ENCODE results near the gene C4orf50. TPM values are rescaled to one million over a fixed set of nuclear protein-coding genes. Genes with fewer than 3 reads are reported as not detected.

C4orf50 gene
- total and polyA plus RNA-seq, 5 donors from 2014 or later, result 0.05 to 3.5 (median 0.11) TPM; not detected in 2

- DNase-seq, result no peak
- no peaks in the 10 kb centered on the region for H3K36me3 Mint-ChIP-seq
Measured at GRCh38 chr4:5900844-5901243, 117.4 kb downstream of the C4orf50 start.

GRCh38 chr4:5899881-5900280 lies 118.3 kb downstream of the C4orf50 start:
- H3K36me3 ChIP-seq (ENCODE audit: control insufficient read depth, insufficient read depth, low read length), result no peaks in the 10 kb centered on the region
- Mint-ChIP-seq H3K9me3 (peaks cover 0 to 4% (median 0%) of the 10 kb centered on the region in 7 donors), H3K27ac (peak overlapping the region in 1 of 3 donors; percentile 14), H3K4me1 (no peaks in the 10 kb centered on the region), H3K27me3 (peaks cover 27% of the 10 kb centered on the region), H3K36me3 (no peaks in the 10 kb centered on the region), H3K4me3 (no peak overlapping the region)
- no peak for ATAC-seq (ENCODE audit: low read depth in 2 of 2)
- H3K27ac ChIP-seq (ENCODE audit: insufficient read depth, low read length, poor library complexity, severe bottlenecking), result no peak overlapping the region
- no peaks in the 10 kb centered on the region for H3K9me3 ChIP-seq (ENCODE audit: control insufficient read depth in 2 of 2, low read length in 2 of 2)
- H3K27me3 ChIP-seq (ENCODE audit: control insufficient read depth, insufficient read depth, low read length), result peaks cover 7% of the 10 kb centered on the region
- H3K4me3 ChIP-seq (ENCODE audit: low read depth, low read length), result no peak overlapping the region
- no peaks in the 10 kb centered on the region for H3K4me1 ChIP-seq (ENCODE audit: control insufficient read depth, insufficient read depth, low read length, poor library complexity, severe bottlenecking)
- DNase-seq, result no peak

More at GRCh38 chr4:5900844-5901243, 117.4 kb downstream of the C4orf50 start:
- peaks cover 25% of the 10 kb centered on the region for H3K27me3 Mint-ChIP-seq
- Histone ChIP-seq H3K9me3 (ENCODE audit: control insufficient read depth in 2 of 2, low read length in 2 of 2) (no peaks in the 10 kb centered on the region), H3K36me3 (ENCODE audit: control insufficient read depth, insufficient read depth, low read length) (no peaks in the 10 kb centered on the region), H3K4me1 (ENCODE audit: control insufficient read depth, insufficient read depth, low read length, poor library complexity, severe bottlenecking) (no peaks in the 10 kb centered on the region), H3K27me3 (ENCODE audit: control insufficient read depth, insufficient read depth, low read length) (peaks cover 2% of the 10 kb centered on the region), H3K27ac (ENCODE audit: insufficient read depth, low read length, poor library complexity, severe bottlenecking) (no peak overlapping the region), H3K4me3 (ENCODE audit: low read depth, low read length) (no peak overlapping the region)
- H3K9me3 Mint-ChIP-seq, result peaks cover 0 to 4% (median 2%) of the 10 kb centered on the region in 7 donors
- no peaks in the 10 kb centered on the region for H3K4me1 Mint-ChIP-seq
- ATAC-seq (ENCODE audit: low read depth in 2 of 2), result no peak
- no peak overlapping the region for H3K27ac Mint-ChIP-seq
- no peak overlapping the region for H3K4me3 Mint-ChIP-seq

- ATAC-seq (ENCODE audit: low read depth in 2 of 2) (no peak), DNase-seq (no peak)
- no peaks in the 10 kb centered on the region for H3K4me1 Mint-ChIP-seq
- H3K27me3 Mint-ChIP-seq, result peaks cover 26% of the 10 kb centered on the region
- no peaks in the 10 kb centered on the region for H3K36me3 Mint-ChIP-seq
- Histone ChIP-seq H3K4me3 (ENCODE audit: low read depth, low read length) (no peak overlapping the region), H3K4me1 (ENCODE audit: control insufficient read depth, insufficient read depth, low read length, poor library complexity, severe bottlenecking) (no peaks in the 10 kb centered on the region), H3K9me3 (ENCODE audit: control insufficient read depth in 2 of 2, low read length in 2 of 2) (no peaks in the 10 kb centered on the region), H3K27me3 (ENCODE audit: control insufficient read depth, insufficient read depth, low read length) (peaks cover 5% of the 10 kb centered on the region), H3K27ac (ENCODE audit: insufficient read depth, low read length, poor library complexity, severe bottlenecking) (no peak overlapping the region), H3K36me3 (ENCODE audit: control insufficient read depth, insufficient read depth, low read length) (no peaks in the 10 kb centered on the region)
- H3K4me3 Mint-ChIP-seq, result no peak overlapping the region
- H3K9me3 Mint-ChIP-seq, result peaks cover 0 to 4% (median 0%) of the 10 kb centered on the region in 7 donors
- no peak overlapping the region for H3K27ac Mint-ChIP-seq
Measured at GRCh38 chr4:5899396-5899795, 118.8 kb downstream of the C4orf50 start.

GRCh38 chr4:5897674-5898073 lies 120.6 kb downstream of the C4orf50 start:
- no peak for DNase-seq
- no peak overlapping the region for H3K4me3 ChIP-seq (ENCODE audit: low read depth, low read length)
- peaks cover 10% of the 10 kb centered on the region for H3K27me3 ChIP-seq (ENCODE audit: control insufficient read depth, insufficient read depth, low read length)
- Mint-ChIP-seq H3K27ac (no peak overlapping the region), H3K4me1 (peaks cover 0 to 3% (median 0%) of the 10 kb centered on the region in 4 donors), H3K27me3 (peaks cover 30% of the 10 kb centered on the region), H3K9me3 (peaks cover 0 to 7% (median 0%) of the 10 kb centered on the region in 7 donors), H3K4me3 (no peak overlapping the region), H3K36me3 (no peaks in the 10 kb centered on the region)
- H3K36me3 ChIP-seq (ENCODE audit: control insufficient read depth, insufficient read depth, low read length), result no peaks in the 10 kb centered on the region
- ATAC-seq (ENCODE audit: low read depth in 2 of 2), result no peak
- no peaks in the 10 kb centered on the region for H3K4me1 ChIP-seq (ENCODE audit: control insufficient read depth, insufficient read depth, low read length, poor library complexity, severe bottlenecking)
- no peaks in the 10 kb centered on the region for H3K9me3 ChIP-seq (ENCODE audit: control insufficient read depth in 2 of 2, low read length in 2 of 2)
- H3K27ac ChIP-seq (ENCODE audit: insufficient read depth, low read length, poor library complexity, severe bottlenecking), result no peak overlapping the region

- Histone ChIP-seq H3K4me1 (ENCODE audit: control insufficient read depth, insufficient read depth, low read length, poor library complexity, severe bottlenecking) (no peaks in the 10 kb centered on the region), H3K27ac (ENCODE audit: insufficient read depth, low read length, poor library complexity, severe bottlenecking) (no peak overlapping the region), H3K27me3 (ENCODE audit: control insufficient read depth, insufficient read depth, low read length) (peaks cover 16% of the 10 kb centered on the region), H3K9me3 (ENCODE audit: control insufficient read depth in 2 of 2, low read length in 2 of 2) (no peaks in the 10 kb centered on the region), H3K4me3 (ENCODE audit: low read depth, low read length) (no peak overlapping the region), H3K36me3 (ENCODE audit: control insufficient read depth, insufficient read depth, low read length) (no peaks in the 10 kb centered on the region)
- Mint-ChIP-seq H3K36me3 (no peaks in the 10 kb centered on the region), H3K4me1 (peaks cover 0 to 6% (median 0%) of the 10 kb centered on the region in 4 donors), H3K9me3 (peaks cover 0 to 7% (median 0%) of the 10 kb centered on the region in 7 donors), H3K27me3 (peaks cover 39% of the 10 kb centered on the region), H3K4me3 (no peak overlapping the region), H3K27ac (no peak overlapping the region)
- ATAC-seq (ENCODE audit: low read depth in 2 of 2), result no peak
- DNase-seq, result no peak
Measured at GRCh38 chr4:5895287-5895686, 122.9 kb downstream of the C4orf50 start.

GRCh38 chr4:5894266-5894665 lies 124.0 kb downstream of the C4orf50 start:
- no peak overlapping the region for H3K4me3 Mint-ChIP-seq
- Histone ChIP-seq H3K27ac (ENCODE audit: insufficient read depth, low read length, poor library complexity, severe bottlenecking) (no peak overlapping the region), H3K9me3 (ENCODE audit: control insufficient read depth in 2 of 2, low read length in 2 of 2) (no peaks in the 10 kb centered on the region), H3K4me3 (ENCODE audit: low read depth, low read length) (no peak overlapping the region), H3K27me3 (ENCODE audit: control insufficient read depth, insufficient read depth, low read length) (peaks cover 24% of the 10 kb centered on the region), H3K36me3 (ENCODE audit: control insufficient read depth, insufficient read depth, low read length) (no peaks in the 10 kb centered on the region), H3K4me1 (ENCODE audit: control insufficient read depth, insufficient read depth, low read length, poor library complexity, severe bottlenecking) (no peaks in the 10 kb centered on the region)
- H3K27me3 Mint-ChIP-seq, result peaks cover 49% of the 10 kb centered on the region
- H3K36me3 Mint-ChIP-seq, result no peaks in the 10 kb centered on the region
- ATAC-seq (ENCODE audit: low read depth in 2 of 2), result no peak
- DNase-seq, result no peak
- peaks cover 0 to 7% (median 2%) of the 10 kb centered on the region in 7 donors for H3K9me3 Mint-ChIP-seq
- no peak overlapping the region for H3K27ac Mint-ChIP-seq
- peaks cover 0 to 9% (median 2%) of the 10 kb centered on the region in 4 donors for H3K4me1 Mint-ChIP-seq

GRCh38 chr4:5893591-5893990 lies 124.6 kb downstream of the C4orf50 start:
- Histone ChIP-seq H3K4me3 (ENCODE audit: low read depth, low read length) (no peak overlapping the region), H3K4me1 (ENCODE audit: control insufficient read depth, insufficient read depth, low read length, poor library complexity, severe bottlenecking) (no peaks in the 10 kb centered on the region), H3K27ac (ENCODE audit: insufficient read depth, low read length, poor library complexity, severe bottlenecking) (no peak overlapping the region), H3K36me3 (ENCODE audit: control insufficient read depth, insufficient read depth, low read length) (no peaks in the 10 kb centered on the region), H3K27me3 (ENCODE audit: control insufficient read depth, insufficient read depth, low read length) (peaks cover 26% of the 10 kb centered on the region), H3K9me3 (ENCODE audit: control insufficient read depth in 2 of 2, low read length in 2 of 2) (no peaks in the 10 kb centered on the region)
- Mint-ChIP-seq H3K36me3 (no peaks in the 10 kb centered on the region), H3K27ac (no peak overlapping the region), H3K4me1 (peaks cover 0 to 13% (median 2%) of the 10 kb centered on the region in 4 donors), H3K4me3 (peak overlapping the region in 1 of 4 donors; percentile 3), H3K27me3 (peaks cover 56% of the 10 kb centered on the region), H3K9me3 (peaks cover 0 to 8% (median 2%) of the 10 kb centered on the region in 7 donors)
- no peak for DNase-seq
- ATAC-seq (ENCODE audit: low read depth in 2 of 2), result no peak

GRCh38 chr4:5893004-5893580 lies 125.1 kb downstream of the C4orf50 start, which contains the start of gene CRMP1:
Gene CRMP1 (minus strand): TSS chr4:5893086. CDS start chr4:5892969, 117 bp downstream.
- peaks cover 56% of the 10 kb centered on the region for H3K27me3 Mint-ChIP-seq
- ATAC-seq (ENCODE audit: low read depth in 2 of 2), result no peak

More at GRCh38 chr4:5893004-5893580, 125.1 kb downstream of the C4orf50 start, which contains the start of gene CRMP1:
- Histone ChIP-seq H3K4me1 (ENCODE audit: control insufficient read depth, insufficient read depth, low read length, poor library complexity, severe bottlenecking) (no peaks in the 10 kb centered on the region), H3K4me3 (ENCODE audit: low read depth, low read length) (no peak within 1 kb of the TSS), H3K9me3 (ENCODE audit: control insufficient read depth in 2 of 2, low read length in 2 of 2) (no peaks in the 10 kb centered on the region), H3K27me3 (ENCODE audit: control insufficient read depth, insufficient read depth, low read length) (peaks cover 26% of the 10 kb centered on the region), H3K27ac (ENCODE audit: insufficient read depth, low read length, poor library complexity, severe bottlenecking) (no peak within 1 kb of the TSS), H3K36me3 (ENCODE audit: control insufficient read depth, insufficient read depth, low read length) (no peaks in the 10 kb centered on the region)
- Mint-ChIP-seq H3K27ac (no peak within 1 kb of the TSS), H3K9me3 (peaks cover 0 to 8% (median 2%) of the 10 kb centered on the region in 7 donors), H3K36me3 (no peaks in the 10 kb centered on the region), H3K4me1 (peaks cover 0 to 13% (median 2%) of the 10 kb centered on the region in 4 donors), H3K4me3 (peak within 1 kb of the TSS in 1 of 4 donors; percentile 3)
- no peak for DNase-seq
